Measurements from ENCODE around the gene APOL1. TPM values are rescaled to one million over a fixed set of nuclear protein-coding genes. Genes with fewer than 3 reads are reported as not detected.
"Not testable (repeated sequence)": the region's sequence is repeated elsewhere in the genome, so short reads cannot be mapped to it uniquely, and the experiment has no call there.

APOL1 gene
- total RNA-seq, 2 experiments from 2014 or later: 13.8 to 17.1 TPM

DNA sequence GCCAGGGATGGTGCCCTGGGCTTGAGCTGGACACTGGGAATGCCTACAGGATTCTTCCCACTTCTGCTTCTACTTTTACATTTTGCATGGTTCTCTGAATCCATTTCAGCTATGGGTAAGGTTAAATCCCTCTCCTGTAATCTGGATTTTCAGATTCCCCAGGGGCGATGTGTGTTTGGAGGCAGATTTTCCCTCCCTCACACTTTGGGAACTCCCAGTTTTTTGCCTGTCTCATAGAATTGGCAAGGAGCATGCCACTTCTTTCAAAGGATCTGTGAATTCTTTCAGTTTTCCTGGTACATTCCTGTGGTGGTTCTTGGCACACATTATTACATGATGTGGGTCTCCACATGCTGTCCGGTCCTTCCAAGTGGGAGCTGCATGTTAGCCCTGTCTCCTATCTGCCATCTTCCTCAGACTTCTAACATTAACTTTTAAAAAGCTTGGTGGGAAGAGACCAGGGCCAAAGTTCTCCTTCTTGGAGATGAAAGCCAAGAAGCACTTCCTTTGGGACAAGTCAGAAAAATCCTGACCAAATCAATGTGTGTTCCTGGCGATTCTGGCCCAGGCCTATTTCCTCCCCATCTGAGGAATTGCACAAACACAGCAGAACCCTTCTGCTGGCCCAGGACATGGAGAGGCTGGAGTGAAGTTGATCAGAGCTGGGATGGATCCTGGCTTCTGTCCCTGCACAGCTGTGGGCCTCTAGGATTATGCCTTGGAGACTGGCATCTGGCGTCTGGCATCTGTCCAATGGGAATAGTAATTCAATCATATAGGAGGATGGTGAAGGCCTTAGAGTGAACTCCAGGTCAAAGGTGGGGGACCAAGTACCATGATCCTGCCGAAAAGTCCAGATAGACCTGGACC, 8.2 kb upstream of the APOL1 start:
- TF ChIP-seq CTCF (IDR thresholded peaks at IDR 0.05): no peak
- intact Hi-C loops (cut with micrococcal nuclease): no loop called here
- H3K4me3 Mint-ChIP-seq: no peak overlapping the region
- H3K36me3 Mint-ChIP-seq (ENCODE audit: low read depth): no peaks in the 10 kb centered on the region
- DNase-seq (no peak), ATAC-seq (no peak)
- H3K4me1 Mint-ChIP-seq (ENCODE audit: low read depth): peaks cover 6% of the 10 kb centered on the region
- CTCF ChIA-PET: interaction anchor here (1.5 to 2.3 kb wide), 2 partner anchors 9 to 242 kb away, joined by 5 to 6 read pairs; partner anchors contain the start of gene APOL1
- H3K9me3 Mint-ChIP-seq: peaks cover 11% of the 10 kb centered on the region
- H3K27me3 Mint-ChIP-seq: no peaks in the 10 kb centered on the region
- POLR2A ChIA-PET: interaction anchor here (0.6 kb wide), 1 partner anchor 108 kb away, joined by 3 read pairs; no protein-coding TSS in a partner anchor
- H3K27ac Mint-ChIP-seq: no peak overlapping the region

DNA sequence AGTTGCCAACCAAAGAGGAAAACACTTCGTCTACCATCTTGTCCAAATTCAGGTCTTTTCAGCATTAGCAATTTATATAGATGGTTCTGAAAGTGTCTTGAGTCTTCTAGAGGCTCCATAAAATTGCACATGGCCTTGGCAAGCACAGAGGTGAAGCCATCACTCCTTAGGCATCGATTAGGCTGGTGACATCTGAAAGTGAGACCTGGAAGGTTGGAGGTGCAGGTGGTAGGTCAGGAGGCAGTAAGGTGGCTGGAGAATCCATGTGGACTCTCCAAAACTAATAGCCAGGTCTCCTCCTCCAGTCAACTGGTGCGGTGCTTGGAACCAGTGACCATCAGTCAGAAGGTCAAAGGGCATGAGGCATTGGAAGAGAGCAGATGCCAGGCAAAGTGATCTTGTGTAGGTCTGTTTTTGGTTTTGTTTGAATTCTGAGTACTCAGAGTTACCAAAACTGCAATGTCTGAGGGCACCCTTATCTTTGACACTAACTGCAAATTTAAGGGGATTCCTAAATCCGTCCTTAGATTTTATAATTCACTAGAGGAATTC, 7.1 kb upstream of the APOL1 start:
- Mint-ChIP-seq H3K27me3 (no peaks in the 10 kb centered on the region), H3K4me1 (ENCODE audit: low read depth) (peaks cover 2% of the 10 kb centered on the region), H3K9me3 (peaks cover 11% of the 10 kb centered on the region), H3K4me3 (no peak overlapping the region), H3K27ac (no peak overlapping the region), H3K36me3 (ENCODE audit: low read depth) (no peaks in the 10 kb centered on the region)
- ATAC-seq (no peak), DNase-seq (no peak)
- CTCF ChIA-PET: no interaction called here
- intact Hi-C loops (cut with micrococcal nuclease): no loop called here
- no peak for TF ChIP-seq CTCF (IDR thresholded peaks at IDR 0.05)
- POLR2A ChIA-PET: no interaction called here

- CTCF ChIA-PET: no interaction called here
- H3K36me3 Mint-ChIP-seq (ENCODE audit: low read depth): no peaks in the 10 kb centered on the region
- peaks cover 6% of the 10 kb centered on the region for H3K4me1 Mint-ChIP-seq (ENCODE audit: low read depth)
- intact Hi-C loops (cut with micrococcal nuclease): no loop called here
- POLR2A ChIA-PET: no interaction called here
- no peak for DNase-seq
- ATAC-seq: no peak
- H3K4me3 Mint-ChIP-seq: no peak overlapping the region
- H3K27ac Mint-ChIP-seq: no peak overlapping the region
- H3K27me3 Mint-ChIP-seq: no peaks in the 10 kb centered on the region
- TF ChIP-seq CTCF (IDR thresholded peaks at IDR 0.05): no peak
- peaks cover 11% of the 10 kb centered on the region for H3K9me3 Mint-ChIP-seq
Observed at GRCh38 chr22:36246718-36247117, 6.2 kb upstream of the APOL1 start.

DNA sequence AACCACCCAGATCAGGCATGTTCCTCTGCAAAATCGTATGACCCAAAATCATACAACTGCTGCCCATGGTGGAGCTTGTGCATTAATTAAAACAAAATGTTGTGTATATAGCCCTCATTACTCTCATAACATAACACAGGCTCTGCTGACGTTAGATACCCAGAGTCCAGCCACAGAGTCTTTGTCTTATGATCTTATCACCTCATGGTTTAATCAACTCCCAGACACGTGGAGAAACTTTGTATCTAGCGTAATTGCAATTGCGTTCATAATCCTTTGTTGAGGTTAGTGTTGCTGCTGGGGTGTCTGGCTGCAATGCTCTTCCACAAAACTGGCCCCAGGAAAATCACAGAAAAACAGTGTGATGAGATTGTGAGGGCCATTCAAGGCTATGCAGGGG, 5.0 kb upstream of the APOL1 start:
- ATAC-seq (no peak), DNase-seq (no peak)
- ChIA-PET CTCF (interaction anchor here (0.8 to 1.1 kb wide), 2 partner anchors 9 to 53 kb away, joined by 3 to 4 read pairs; partner anchors contain the start of gene APOL2), POLR2A (no interaction called here)
- Mint-ChIP-seq H3K36me3 (ENCODE audit: low read depth) (no peaks in the 10 kb centered on the region), H3K27me3 (no peaks in the 10 kb centered on the region), H3K4me1 (ENCODE audit: low read depth) (peaks cover 12% of the 10 kb centered on the region), H3K9me3 (peaks cover 8% of the 10 kb centered on the region), H3K4me3 (no peak overlapping the region), H3K27ac (no peak overlapping the region)
- no peak for TF ChIP-seq CTCF (IDR thresholded peaks at IDR 0.05)
- intact Hi-C loops (cut with micrococcal nuclease): no loop called here

DNA sequence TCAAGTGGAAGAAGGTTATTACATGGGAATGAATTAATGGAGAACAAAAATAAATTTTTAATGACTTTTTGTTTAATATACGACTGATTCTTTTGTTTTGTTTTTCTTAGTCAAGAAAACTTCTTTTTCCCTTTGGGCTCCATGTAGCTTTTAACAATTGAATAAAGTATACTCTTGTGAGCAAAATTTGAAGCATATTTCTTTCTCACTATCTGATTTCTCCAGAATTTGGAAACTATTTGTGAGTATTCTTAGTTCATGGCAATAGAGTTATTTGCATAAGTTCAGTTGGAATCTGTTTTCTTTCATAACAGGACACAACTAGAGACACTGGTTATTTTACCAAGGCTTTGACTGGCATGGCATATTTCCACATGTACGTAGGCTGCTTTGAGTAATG, 3.8 kb upstream of the APOL1 start:
- Mint-ChIP-seq H3K27ac (no peak overlapping the region), H3K4me3 (no peak overlapping the region), H3K9me3 (peaks cover 5% of the 10 kb centered on the region), H3K4me1 (ENCODE audit: low read depth) (peaks cover 22% of the 10 kb centered on the region), H3K36me3 (ENCODE audit: low read depth) (no peaks in the 10 kb centered on the region), H3K27me3 (no peaks in the 10 kb centered on the region)
- CTCF ChIA-PET: interaction anchor here (1.7 to 2.1 kb wide), 2 partner anchors 11 to 237 kb away, joined by 4 to 6 read pairs; no protein-coding TSS in a partner anchor
- no peak for ATAC-seq
- no peak for DNase-seq
- intact Hi-C loops (cut with micrococcal nuclease): no loop called here
- POLR2A ChIA-PET: no interaction called here
- TF ChIP-seq CTCF (IDR thresholded peaks at IDR 0.05): no peak

DNA sequence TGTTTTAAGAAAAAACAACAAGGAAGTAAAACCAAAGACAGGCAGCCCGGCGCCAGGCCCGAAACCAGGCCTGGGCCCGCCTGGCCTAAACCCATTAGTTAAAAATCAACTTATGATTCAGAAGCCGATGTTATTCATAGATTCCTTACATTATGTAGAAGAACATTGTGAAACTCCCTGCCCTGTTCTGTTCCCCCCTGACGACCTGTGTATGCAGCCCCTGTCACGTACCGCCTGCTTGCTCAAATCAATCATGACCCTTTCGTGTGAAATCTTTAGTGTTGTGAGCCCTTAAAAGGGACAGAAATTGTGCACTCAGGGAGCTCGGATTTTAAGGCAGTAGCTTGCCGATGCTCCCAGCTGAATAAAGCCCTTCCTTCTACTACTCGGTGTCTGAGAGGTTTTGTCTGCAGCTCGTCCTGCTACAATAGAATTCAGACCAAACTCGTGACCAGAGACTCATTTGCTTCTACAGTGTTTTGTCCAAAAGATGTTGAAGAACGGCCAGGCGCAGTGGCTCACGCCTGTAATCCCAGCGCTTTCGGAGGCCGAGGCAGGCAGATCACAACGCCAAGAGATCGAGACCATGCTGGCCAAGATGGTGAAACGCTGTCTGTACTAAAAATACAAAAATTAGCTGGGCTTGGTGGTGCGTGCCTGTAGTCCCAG, 2.5 kb upstream of the APOL1 start:
- H3K36me3 Mint-ChIP-seq (ENCODE audit: low read depth); ATAC-seq; H3K27ac Mint-ChIP-seq; DNase-seq; H3K9me3 Mint-ChIP-seq; H3K27me3 Mint-ChIP-seq; H3K4me3 Mint-ChIP-seq; intact Hi-C loops (cut with micrococcal nuclease): not testable (repeated sequence)
- peaks cover 33% of the 10 kb centered on the region for H3K4me1 Mint-ChIP-seq (ENCODE audit: low read depth)
- ChIA-PET CTCF (interaction anchor here (1.0 to 2.1 kb wide), 3 partner anchors 10 to 236 kb away, joined by 3 to 6 read pairs (median 4); no protein-coding TSS in a partner anchor), POLR2A (interaction anchor here (1.7 kb wide), 1 partner anchor 11 kb away, joined by 8 read pairs; the partner anchor contains the start of gene APOL2)

Data from activated CD8-positive, alpha-beta T cell treated with anti-CD3 and anti-CD28 coated beads for 36 hours (primary cell).